Stimulated activated CD4-positive, alpha-beta T cell treated with anti-CD3 and anti-CD28 coated beads, Interleukin-1b, Interleukin-23, amount 100 ng/mL, for 24 hours (primary cell): ENCODE results near the gene C10orf90.
"Not testable (repeated sequence)": the region's sequence is repeated elsewhere in the genome, so short reads cannot be mapped to it uniquely, and the experiment has no call there.

Source experiments
- DNase-seq, 4 experiments: peaks; one replicate each; pipeline ENCODE4 v3.0.0-alpha.2; 2020; ENCODE audit warnings: low read depth in 4 of 4, low spot score in 1 of 4

The C10orf90 gene

DNA sequence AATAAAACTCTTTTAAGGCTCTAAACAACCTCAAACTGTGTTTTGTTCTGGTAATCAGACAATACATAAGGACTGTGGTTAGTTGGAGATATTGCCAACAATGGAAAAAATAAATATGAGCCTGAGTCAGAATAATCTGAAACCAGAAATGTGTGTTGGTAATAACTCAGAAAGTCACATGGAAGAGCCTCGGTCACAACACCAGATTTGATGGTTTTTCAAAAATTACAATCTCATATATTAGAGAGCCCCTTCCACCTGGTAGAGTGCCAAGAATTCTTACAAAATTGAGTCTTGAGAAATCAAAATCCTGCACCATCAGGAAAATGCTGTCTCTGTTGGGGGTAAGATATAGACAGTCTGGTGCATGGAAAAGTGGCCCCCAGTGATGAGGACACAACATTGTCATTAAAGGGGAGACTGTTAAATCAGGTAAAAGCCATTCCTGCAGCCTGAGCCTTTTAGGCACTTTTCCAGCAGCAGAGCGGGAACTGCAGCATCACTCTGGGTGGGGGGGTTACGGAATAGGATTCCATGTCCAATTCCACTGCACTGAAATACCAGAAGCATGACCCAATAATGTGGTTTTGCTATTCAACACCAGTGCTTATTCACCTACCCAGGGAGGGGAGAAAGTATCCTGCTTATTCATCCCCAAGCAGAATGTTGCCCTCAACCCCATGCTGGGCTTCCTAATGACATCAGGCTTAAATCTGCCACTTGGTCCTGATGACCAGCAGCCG, 272.7 kb downstream of the C10orf90 start:
- DNase-seq: no peak

DNA sequence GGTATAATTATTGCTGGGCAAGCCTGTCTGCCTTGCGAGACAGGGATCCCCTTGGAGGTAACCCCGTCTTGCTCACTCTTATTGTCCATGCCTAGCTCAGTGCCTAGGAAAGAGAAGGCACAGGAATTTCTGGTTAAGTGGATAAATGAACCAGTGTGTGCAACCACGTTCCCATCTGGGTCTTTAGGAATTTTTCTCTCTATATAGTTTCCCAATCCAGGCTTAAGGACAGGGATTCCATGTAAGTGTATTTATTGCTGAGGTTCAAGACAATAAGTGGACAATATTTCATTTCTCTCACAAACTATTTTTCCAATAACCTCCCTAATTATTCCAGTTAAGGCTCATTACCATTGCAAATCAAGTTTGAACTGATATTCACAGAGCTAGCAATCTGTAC, 273.3 kb downstream of the C10orf90 start:
- DNase-seq: no peak

DNA sequence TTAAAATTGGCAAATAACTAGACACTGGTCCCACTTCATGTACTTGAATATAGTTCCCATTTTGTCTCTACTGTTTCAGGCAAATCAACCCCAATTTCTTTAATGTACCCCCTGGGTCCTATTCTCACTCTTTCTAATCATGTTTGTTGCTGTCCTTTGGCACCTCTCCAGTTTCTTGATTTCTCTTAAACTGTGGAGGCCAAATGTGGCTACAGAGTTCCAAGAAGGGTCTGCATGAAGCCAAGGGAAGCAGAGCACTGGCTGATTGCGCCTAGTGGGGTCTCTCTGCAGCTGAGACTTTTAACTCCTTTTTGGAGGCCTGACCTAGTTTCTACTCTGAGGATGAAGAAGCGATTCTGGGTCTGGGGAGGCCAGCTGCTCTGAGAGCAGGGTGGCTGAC, 275.5 kb downstream of the C10orf90 start:
- no peak for DNase-seq

DNA sequence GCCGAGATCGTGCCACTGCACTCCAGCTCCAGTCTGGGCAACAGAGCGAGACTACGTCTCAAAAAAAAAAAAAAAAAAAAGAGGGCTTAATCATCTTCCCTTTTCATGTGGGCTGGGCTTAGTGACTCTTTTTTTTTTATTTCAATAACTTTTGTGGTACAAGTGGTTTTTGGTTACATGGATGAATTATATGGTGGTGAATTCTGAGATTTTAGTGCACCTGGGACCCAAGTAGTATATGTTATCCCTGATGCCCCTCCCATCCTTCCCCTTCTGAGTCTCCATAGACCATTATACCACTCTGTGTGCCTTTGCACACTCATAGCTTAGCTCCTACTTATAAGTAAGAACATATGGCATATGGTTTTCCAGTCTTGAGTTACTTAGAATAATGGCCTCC, 277.4 kb downstream of the C10orf90 start:
- DNase-seq: no peak

GRCh38 chr10:126392469-126392868, 278.0 kb downstream of the C10orf90 start:
- no peak for DNase-seq

- no peak for DNase-seq
Observed at GRCh38 chr10:126392068-126392467, 278.4 kb downstream of the C10orf90 start.

DNA sequence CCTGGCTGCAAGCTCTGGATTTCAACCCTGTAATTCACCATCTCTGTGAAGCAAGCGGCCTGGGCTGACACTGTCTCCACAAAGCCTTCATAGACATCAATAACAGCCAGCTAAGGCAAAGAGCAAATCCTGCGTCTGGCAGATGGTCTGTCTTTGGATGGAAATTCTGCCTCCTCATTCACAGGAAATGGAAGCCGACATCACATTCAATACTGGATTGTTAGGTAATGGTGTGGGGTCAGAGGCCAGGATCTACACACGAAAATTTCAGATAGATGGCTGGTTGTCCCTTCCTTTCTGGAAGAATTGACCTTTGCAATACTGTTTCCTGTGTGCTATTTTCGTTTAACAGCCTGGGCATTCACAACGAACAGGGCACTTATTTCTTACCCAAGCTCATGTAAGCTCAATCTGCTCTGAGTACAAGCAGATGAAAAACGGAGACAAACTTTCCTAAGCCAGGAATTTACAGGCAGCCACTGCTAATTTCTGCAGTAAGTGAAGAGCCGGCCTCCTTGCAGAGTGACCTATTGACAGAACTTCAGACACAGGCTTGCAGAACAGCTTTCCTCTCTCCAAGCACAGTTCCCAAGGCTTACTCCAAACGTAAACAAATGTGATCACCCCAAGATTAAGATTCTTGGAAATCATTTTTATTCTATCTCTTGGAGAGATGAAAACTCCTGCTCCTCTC, 279.2 kb downstream of the C10orf90 start:
- DNase-seq: no peak

- no peak for DNase-seq
Observed at GRCh38 chr10:126390324-126390723, 280.2 kb downstream of the C10orf90 start.

DNA sequence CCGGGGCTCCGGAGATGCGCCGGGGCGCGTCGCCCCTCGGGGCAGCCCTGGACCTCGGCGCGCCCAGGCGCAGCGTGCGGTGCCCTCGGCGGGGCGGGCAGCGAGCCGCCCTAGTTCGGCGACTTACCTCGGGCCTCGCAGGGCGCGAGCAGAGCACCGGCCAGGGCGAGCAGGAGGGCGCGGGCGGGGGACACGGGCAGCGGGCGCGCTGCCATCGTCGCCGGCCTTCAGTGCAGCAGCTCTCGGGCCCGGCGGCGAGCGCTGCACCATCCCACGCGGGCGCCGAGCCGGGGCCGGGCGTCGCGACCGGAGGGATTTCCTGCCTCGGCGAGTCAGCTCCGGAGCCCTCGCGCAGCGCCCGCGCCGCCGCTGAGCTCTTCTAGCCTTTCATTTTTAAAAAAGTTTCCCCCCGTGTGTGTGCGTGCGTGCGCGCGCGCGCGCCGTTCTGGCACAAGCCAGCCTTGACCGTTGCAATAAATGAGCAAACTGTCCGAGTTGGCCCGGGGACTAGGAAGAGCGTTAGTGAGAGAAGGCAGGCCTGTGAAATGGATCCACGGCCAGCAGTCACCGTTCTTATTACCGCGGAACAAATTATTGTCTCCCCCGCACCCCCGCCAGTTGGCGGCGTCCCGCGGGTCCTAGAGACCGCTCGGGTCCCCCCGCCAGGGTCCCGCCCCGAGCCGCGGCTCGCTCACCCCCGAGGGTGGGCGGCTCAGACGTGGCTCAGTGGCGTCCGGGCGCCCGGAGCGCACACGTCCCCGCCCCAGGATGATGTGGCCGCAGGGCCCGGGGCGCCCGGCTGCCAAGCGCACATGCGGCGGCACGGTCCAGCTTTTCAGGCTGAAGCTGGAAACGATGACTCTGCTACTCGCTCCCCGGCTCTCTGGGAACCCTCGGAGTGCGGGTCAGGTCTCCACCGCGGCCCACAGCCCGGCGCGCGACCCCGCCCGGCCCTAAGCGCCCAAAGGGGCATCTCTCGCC, 282.3 kb downstream of the C10orf90 start, which contains the start of gene ADAM12:
Gene ADAM12, minus strand, starts transcription at position 547 of the 981 bp plus-strand sequence. Its CDS starts 332 bp downstream, at position 215.
- no peak for DNase-seq

DNA sequence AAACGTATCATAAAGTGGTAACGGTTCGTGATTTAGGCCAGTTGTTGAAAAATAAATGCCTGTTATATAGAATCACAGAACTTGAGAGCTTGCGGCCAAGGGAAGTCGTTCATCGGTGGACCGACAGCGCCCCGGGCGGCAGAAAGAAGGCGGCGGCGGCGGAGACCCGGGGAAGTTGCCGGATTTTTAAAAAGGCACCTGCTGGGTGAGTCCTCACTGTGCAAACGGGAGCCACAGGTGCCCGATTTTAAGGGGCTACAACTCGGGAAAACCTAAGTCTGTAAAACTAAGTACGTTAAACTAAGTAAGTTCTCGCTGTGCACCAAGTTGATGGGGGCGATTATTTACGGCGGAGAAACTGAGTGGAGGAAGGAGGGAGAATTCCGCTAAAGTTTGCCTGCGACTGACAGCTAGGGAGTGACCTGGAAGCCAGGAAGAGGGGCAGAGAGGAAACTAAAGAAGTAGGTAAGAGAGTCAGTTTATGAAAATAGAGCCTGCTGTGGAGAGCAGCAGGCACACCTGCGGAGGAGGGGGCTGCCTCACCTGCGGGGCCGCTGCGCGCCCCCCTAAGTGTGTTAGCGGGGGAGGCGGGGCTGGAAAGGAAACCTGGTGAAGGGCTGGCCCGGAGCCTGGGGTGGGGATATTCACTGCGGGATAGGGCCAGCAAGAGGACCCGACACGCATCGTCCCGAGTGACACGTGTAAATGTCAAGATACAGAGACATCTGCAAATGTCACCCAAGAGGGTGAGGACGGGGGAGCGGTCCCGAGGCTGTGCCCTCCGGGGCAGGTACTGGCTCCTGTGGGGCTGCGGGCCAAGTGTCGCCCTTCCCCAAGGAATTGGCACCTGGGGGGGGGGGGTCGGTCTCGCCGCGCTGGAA, 283.2 kb downstream of the C10orf90 start:
- peak in 3 of 4 experiments; percentile 6 to 31 (median 21) for DNase-seq

- DNase-seq: no peak
Observed at GRCh38 chr10:126384269-126384873, 286.1 kb downstream of the C10orf90 start.

DNA sequence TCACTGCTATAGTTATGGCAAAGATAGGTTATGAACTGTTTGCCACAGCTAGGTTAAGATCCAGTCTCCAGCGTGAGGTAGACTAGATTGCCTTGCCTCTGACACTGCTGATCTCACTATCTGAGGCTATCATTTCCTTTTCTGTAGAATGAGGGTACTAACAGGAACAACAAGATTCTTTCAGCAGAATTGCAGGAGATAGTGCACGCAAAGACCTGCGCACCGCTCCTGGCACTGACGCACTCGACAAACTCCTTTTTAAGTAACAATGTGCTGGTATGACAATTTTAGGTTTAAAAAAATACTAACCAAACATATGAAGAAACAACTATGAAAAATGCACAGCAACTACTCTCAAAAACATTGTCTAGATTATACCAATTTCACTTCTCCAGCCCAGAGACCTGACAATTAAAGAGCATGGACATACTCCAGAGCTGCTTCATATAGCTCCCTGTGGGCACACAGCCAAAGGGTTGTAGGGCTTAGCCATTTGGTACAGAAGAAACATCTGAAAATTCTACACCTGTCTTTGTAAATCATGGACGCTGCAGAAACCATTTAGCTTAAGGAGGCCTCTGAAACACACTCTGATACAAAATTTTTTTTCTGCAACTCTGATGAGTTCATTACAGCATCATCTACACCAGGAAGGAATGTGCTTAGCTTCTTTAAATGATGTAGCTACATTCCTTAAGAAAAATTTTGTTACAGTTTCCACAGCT, 290.0 kb downstream of the C10orf90 start:
- DNase-seq: no peak

DNA sequence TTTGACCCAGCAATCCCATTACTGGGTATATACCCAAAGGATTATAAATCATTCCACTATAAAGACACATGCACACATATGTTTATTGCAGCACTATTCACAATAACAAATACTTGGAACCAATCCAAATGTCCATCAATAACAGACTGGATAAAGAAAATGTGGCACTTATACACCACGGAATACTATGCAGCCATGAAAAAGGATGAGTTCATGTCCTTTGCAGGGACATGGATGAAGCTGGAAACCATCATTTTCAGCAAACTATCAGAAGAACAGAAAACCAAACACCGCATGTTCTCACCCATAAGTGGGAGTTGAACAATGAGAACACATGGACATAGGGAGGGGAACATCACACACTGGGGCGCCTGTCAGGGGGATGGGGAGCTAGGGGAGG, 291.3 kb downstream of the C10orf90 start:
- DNase-seq: not testable (repeated sequence)

DNA sequence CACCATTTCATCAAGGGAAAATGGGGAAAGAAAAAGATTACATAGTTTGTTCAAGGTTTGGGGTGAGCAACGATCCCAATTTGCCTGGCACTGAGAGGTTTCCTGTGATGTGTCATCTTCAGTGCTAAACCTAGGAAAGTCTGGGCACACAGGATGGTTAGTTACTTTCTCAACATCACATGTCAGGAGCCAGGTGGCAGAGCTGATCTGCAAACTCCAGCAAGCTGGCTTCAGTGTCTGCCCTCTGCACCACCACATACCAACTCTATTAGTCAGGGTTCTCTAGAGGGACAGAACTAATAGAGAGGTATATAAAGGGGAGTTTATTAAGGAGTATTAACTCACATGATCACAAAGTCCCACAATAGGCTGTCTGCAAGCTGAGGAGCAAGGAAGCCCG, 293.5 kb downstream of the C10orf90 start:
- DNase-seq: no peak

- no peak for DNase-seq
Observed at GRCh38 chr10:126375926-126376554, 294.5 kb downstream of the C10orf90 start.

DNA sequence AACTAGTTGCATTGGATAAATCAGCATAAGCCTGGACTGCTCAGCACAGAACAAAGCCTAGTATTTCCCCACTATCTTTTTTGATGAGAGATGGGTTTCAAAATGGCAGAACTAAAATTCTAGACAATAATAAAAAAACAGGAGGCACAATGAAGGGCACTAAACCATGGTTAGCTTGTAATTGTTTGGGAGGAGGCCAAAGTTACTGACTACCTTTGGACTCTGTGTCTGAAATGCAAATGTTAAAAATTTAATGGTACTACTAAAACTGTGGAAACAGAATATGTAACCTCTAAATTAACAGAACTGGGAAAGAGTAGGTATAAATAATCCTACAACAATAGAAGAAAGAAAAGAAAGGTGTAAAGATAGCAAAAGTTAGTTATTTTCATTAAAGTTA, 295.2 kb downstream of the C10orf90 start:
- DNase-seq: no peak
